ENCODE data around the gene XRCC4. TPM values are rescaled to one million over a fixed set of nuclear protein-coding genes. Genes with fewer than 3 reads are reported as not detected.

Gene XRCC4
- total and polyA plus RNA-seq, 12 donors, result 2.4 to 15.8 (median 6.3) TPM

DNA sequence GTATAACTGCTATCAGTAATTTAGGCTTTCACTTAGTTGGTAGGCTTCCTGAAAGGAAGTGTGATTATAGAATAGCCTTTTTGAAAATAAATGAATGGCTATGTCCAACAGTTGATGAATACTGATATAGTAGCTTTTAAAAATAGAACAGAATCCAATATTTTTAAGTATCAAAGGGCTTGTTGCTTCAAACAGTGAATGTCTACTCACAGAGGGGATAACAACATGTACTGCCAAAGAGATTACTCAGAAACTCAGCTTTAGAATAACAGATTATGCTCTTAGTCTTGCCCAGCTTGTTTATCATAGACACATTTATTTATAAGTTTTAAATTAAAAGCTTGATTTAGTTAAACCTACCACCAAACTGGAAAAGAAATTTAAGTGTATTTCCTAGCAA, 132.6 kb downstream of the XRCC4 start:
- Histone ChIP-seq H3K4me1 (replicated peaks in 1 of 2) (no peaks in the 10 kb centered on the region), H3K36me3 (replicated peaks in 1 of 2) (no peaks in the 10 kb centered on the region), H3K9me3 (replicated peaks in 1 of 3) (no peaks in the 10 kb centered on the region), H3K27me3 (no peaks in the 10 kb centered on the region), H3K4me3 (no peak overlapping the region), H3K27ac (no peak overlapping the region)
- intact Hi-C loops (cut with DNase I), result no loop called here
- TF ChIP-seq, protein P1, sequence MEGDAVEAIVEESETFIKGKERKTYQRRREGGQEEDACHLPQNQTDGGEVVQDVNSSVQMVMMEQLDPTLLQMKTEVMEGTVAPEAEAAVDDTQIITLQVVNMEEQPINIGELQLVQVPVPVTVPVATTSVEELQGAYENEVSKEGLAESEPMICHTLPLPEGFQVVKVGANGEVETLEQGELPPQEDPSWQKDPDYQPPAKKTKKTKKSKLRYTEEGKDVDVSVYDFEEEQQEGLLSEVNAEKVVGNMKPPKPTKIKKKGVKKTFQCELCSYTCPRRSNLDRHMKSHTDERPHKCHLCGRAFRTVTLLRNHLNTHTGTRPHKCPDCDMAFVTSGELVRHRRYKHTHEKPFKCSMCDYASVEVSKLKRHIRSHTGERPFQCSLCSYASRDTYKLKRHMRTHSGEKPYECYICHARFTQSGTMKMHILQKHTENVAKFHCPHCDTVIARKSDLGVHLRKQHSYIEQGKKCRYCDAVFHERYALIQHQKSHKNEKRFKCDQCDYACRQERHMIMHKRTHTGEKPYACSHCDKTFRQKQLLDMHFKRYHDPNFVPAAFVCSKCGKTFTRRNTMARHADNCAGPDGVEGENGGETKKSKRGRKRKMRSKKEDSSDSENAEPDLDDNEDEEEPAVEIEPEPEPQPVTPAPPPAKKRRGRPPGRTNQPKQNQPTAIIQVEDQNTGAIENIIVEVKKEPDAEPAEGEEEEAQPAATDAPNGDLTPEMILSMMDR (IDR thresholded peaks at IDR 0.05), result no peak
- TF ChIP-seq POLR2A (IDR thresholded peaks at IDR 0.05), result no peak
- no peak for DNase-seq

DNA sequence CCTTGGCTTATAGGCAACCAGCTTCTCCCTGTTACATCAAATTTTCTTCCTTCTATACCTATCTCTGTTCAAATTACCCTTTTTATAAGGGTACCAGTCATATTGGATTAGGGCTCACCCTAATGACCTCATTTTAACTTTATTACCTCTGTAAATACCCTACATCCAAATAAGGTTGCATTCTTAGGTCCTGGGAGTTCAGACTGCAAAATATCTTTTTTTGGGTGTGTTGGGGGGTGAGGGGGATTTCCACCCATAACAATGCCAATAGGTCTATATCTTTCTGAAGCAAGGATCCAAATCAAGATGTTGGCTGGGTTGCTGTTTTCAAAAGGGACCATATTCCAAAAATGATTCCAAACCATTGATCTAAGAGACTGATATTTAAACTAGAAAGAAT, 141.7 kb downstream of the XRCC4 start:
- intact Hi-C loops (cut with DNase I), result no loop called here
- H3K4me3 ChIP-seq, result no peak overlapping the region
- TF ChIP-seq POLR2A (IDR thresholded peaks at IDR 0.05), result no peak
- TF ChIP-seq, protein P1 (IDR thresholded peaks at IDR 0.05), result no peak
- H3K9me3 ChIP-seq (replicated peaks in 1 of 3), result no peaks in the 10 kb centered on the region
- no peaks in the 10 kb centered on the region for H3K27me3 ChIP-seq
- H3K4me1 ChIP-seq (replicated peaks in 1 of 2), result no peaks in the 10 kb centered on the region
- H3K27ac ChIP-seq, result no peak overlapping the region
- no peaks in the 10 kb centered on the region for H3K36me3 ChIP-seq (replicated peaks in 1 of 2)
- DNase-seq, result no peak

GRCh38 chr5:83219495-83219894, 142.1 kb downstream of the XRCC4 start:
- no peaks in the 10 kb centered on the region for H3K36me3 ChIP-seq (replicated peaks in 1 of 2)
- WGBS, 4 donors, result 68 to 72% (median 71%) methylated on average over 4 of the region's 4 CpGs
- no peaks in the 10 kb centered on the region for H3K27me3 ChIP-seq
- no peak overlapping the region for H3K4me3 ChIP-seq
- no peak overlapping the region for H3K27ac ChIP-seq
- no peaks in the 10 kb centered on the region for H3K9me3 ChIP-seq (replicated peaks in 1 of 3)
- DNase-seq, result no peak
- no peaks in the 10 kb centered on the region for H3K4me1 ChIP-seq (replicated peaks in 1 of 2)
- intact Hi-C loops (cut with DNase I), result no loop called here
- TF ChIP-seq, protein P1 (IDR thresholded peaks at IDR 0.05), result no peak
- no peak for TF ChIP-seq POLR2A (IDR thresholded peaks at IDR 0.05)

- H3K27ac ChIP-seq, result no peak overlapping the region
- H3K4me3 ChIP-seq, result no peak overlapping the region
- TF ChIP-seq POLR2A (IDR thresholded peaks at IDR 0.05), result no peak
- intact Hi-C loops (cut with DNase I), result no loop called here
- 62 to 72% (median 70%) methylated on average over 3 of the region's 3 CpGs for WGBS, 4 donors
- no peaks in the 10 kb centered on the region for H3K9me3 ChIP-seq (replicated peaks in 1 of 3)
- no peak for DNase-seq
- no peaks in the 10 kb centered on the region for H3K4me1 ChIP-seq (replicated peaks in 1 of 2)
- H3K36me3 ChIP-seq (replicated peaks in 1 of 2), result no peaks in the 10 kb centered on the region
- no peaks in the 10 kb centered on the region for H3K27me3 ChIP-seq
Observed at GRCh38 chr5:83220331-83220730, 143.0 kb downstream of the XRCC4 start.

GRCh38 chr5:83222906-83223305, 145.6 kb downstream of the XRCC4 start:
- TF ChIP-seq, protein P1 (IDR thresholded peaks at IDR 0.05), result no peak
- TF ChIP-seq POLR2A (IDR thresholded peaks at IDR 0.05), result no peak
- H3K9me3 ChIP-seq (replicated peaks in 1 of 3), result peaks cover 0 to 5% (median 0%) of the 10 kb centered on the region in 3 donors
- H3K36me3 ChIP-seq (replicated peaks in 1 of 2), result no peaks in the 10 kb centered on the region
- H3K4me1 ChIP-seq (replicated peaks in 1 of 2), result no peaks in the 10 kb centered on the region
- DNase-seq, result no peak
- 88 to 96% (median 93%) methylated on average over 2 of the region's 2 CpGs for WGBS, 4 donors
- H3K27me3 ChIP-seq, result no peaks in the 10 kb centered on the region
- no peak overlapping the region for H3K4me3 ChIP-seq
- intact Hi-C loops (cut with DNase I), result no loop called here
- no peak overlapping the region for H3K27ac ChIP-seq

All from adrenal gland (tissue), 12 donors.